Measurements from ENCODE around the gene ZNF354C.
"Not testable (repeated sequence)": the region's sequence is repeated elsewhere in the genome, so short reads cannot be mapped to it uniquely, and the experiment has no call there.

ZNF354C gene
- total RNA-seq, result 9.4 to 17.5 reads per million in 2 donors

GRCh38 chr5:179060116-179061008 is at the start of gene ZNF354C:
Gene ZNF354C, plus strand, starts transcription at chr5:179060373. Its CDS starts 1,696 bp downstream, at chr5:179062069.
- DNase-seq, result peak; percentile 66 to 91 (median 77)

- DNase-seq, result peak; percentile 79 to 96 (median 89)
Observed at GRCh38 chr5:179023528-179024189, 36.5 kb upstream of the ZNF354C start, which contains the start of gene ZNF879. Gene ZNF879, plus strand, starts transcription at chr5:179023804. Its CDS starts 1,201 bp downstream, at chr5:179025005.

- no peak for DNase-seq
Observed at GRCh38 chr5:179033004-179033580, 27.1 kb upstream of the ZNF354C start.

GRCh38 chr5:179044765-179045164 is 15.4 kb upstream of the ZNF354C start:
- DNase-seq, result no peak

GRCh38 chr5:179051784-179052183 is 8.4 kb upstream of the ZNF354C start:
- DNase-seq, result no peak

- no peak for DNase-seq
Observed at GRCh38 chr5:179054036-179054785, 6.0 kb upstream of the ZNF354C start.

- DNase-seq, result no peak
Observed at GRCh38 chr5:179054876-179055275, 5.3 kb upstream of the ZNF354C start.

GRCh38 chr5:179055436-179055835 is 4.7 kb upstream of the ZNF354C start:
- no peak for DNase-seq

GRCh38 chr5:179055841-179056240 is 4.3 kb upstream of the ZNF354C start:
- DNase-seq, result no peak

- DNase-seq, result no peak
Observed at GRCh38 chr5:179061025-179061424, 852 bp downstream of the ZNF354C start.

GRCh38 chr5:179065703-179066102 is 5.5 kb downstream of the ZNF354C start:
- no peak for DNase-seq

GRCh38 chr5:179079165-179079987 is 19.2 kb downstream of the ZNF354C start:
- no peak for DNase-seq

GRCh38 chr5:179080724-179081123 is 20.6 kb downstream of the ZNF354C start:
- no peak for DNase-seq

GRCh38 chr5:179089502-179089901 is 29.3 kb downstream of the ZNF354C start:
- no peak for DNase-seq

- not testable (repeated sequence) for DNase-seq
Observed at GRCh38 chr5:179101282-179101681, 41.1 kb downstream of the ZNF354C start.

GRCh38 chr5:179110528-179110927 is 50.4 kb downstream of the ZNF354C start:
- DNase-seq, result no peak

GRCh38 chr5:179111267-179112207 is 51.4 kb downstream of the ZNF354C start:
- DNase-seq, result no peak

- no peak for DNase-seq
Observed at GRCh38 chr5:179112469-179113142, 52.4 kb downstream of the ZNF354C start.

- DNase-seq, result no peak
Observed at GRCh38 chr5:179113143-179113530, 53.0 kb downstream of the ZNF354C start.

All from T-helper 2 cell (primary cell).